H1 (cell line): ENCODE data around the gene SORL1-AS1.
A peak's percentile ranks its signal among the peaks of the same experiment; 100 is the strongest.

Source experiments
- CTCF ChIA-PET: fragments of 300-600 bp; sonication (Branson Sonifier 250); formaldehyde crosslinking; loops from one replicate; lab custom pipeline; 2021; ENCODE audit not compliant: partially characterized antibody; lab: Charles Lee
- POLR2A ChIA-PET: fragments of 300-600 bp; sonication (Branson Sonifier 250); formaldehyde crosslinking; loops from one replicate; lab custom pipeline; 2021; ENCODE audit warnings: inconsistent platforms; ENCODE audit not compliant: partially characterized antibody; lab: Charles Lee
- DNase-seq, 2 experiments: peaks; one replicate each; pipeline versions ENCODE4 v3.0.0 to v3.0.0-alpha.2; 2010 to 2022; ENCODE audit warnings: low spot score in 2 of 2, low read depth in 1 of 2, mixed read lengths in 1 of 2
- FAIRE-seq: peaks from 2 replicates; lab custom pipeline; 2011; peaks lifted over from hg19 to GRCh38; lab: Jason Lieb, UNC
- H2AFZ ChIP-seq: 2 replicates; pipeline ENCODE4 v1.8.1; 2012; ENCODE audit warnings: low read length, inconsistent platforms
- H2AK5ac ChIP-seq: 2 replicates; pipeline ENCODE4 v1.6.1; 2013; ENCODE audit warnings: low read depth, low read length
- H2BK120ac ChIP-seq: replicated peaks from 2 replicates; pipeline ENCODE3; 2013; ENCODE audit warnings: low read depth, low read length, inconsistent platforms
- H2BK12ac ChIP-seq: 2 replicates; pipeline ENCODE4 v1.6.1; 2013; ENCODE audit warnings: low read depth, low read length
- H2BK15ac ChIP-seq: 2 replicates; pipeline ENCODE4 v1.6.1; 2013; ENCODE audit warnings: low read length
- H2BK20ac ChIP-seq: 2 replicates; pipeline ENCODE4 v1.6.1; 2013; ENCODE audit warnings: low read length
- H2BK5ac ChIP-seq: 2 replicates; pipeline ENCODE4 v1.6.1; 2013; ENCODE audit warnings: low read depth, low read length
- H3K14ac ChIP-seq: 2 replicates; pipeline ENCODE4 v1.6.1; 2013; ENCODE audit warnings: inconsistent platforms; ENCODE audit not compliant: insufficient read length
- H3K18ac ChIP-seq: 2 replicates; pipeline ENCODE4 v1.6.1; 2013; ENCODE audit warnings: low read length; ENCODE audit errors: extremely low read depth
- H3K23ac ChIP-seq: 2 replicates; pipeline ENCODE4 v1.6.1; 2013; ENCODE audit warnings: inconsistent platforms; ENCODE audit not compliant: insufficient read length
- H3K23me2 ChIP-seq: 2 replicates; pipeline ENCODE4 v1.6.1; 2013; ENCODE audit warnings: low read depth, low read length
- H3K27ac ChIP-seq: 2 replicates; pipeline ENCODE4 v1.6.1; 2011; ENCODE audit warnings: low read depth, low read length, inconsistent platforms
- H3K27me3 ChIP-seq, 4 experiments: replicated peaks in 1 of 4; 1 replicate in 1 of 4; 2 replicates in 3 of 4; pipeline versions ENCODE4 v1.6.1 to v1.8.1; 2011 to 2013; ENCODE audit warnings: low read length in 3 of 4, mild to moderate bottlenecking in 3 of 4, inconsistent platforms in 2 of 4, mixed read lengths in 2 of 4, moderate library complexity in 1 of 4; ENCODE audit not compliant: control insufficient read depth in 3 of 4, insufficient read depth in 3 of 4; ENCODE audit errors: extremely low read depth in 1 of 4
- H3K36me3 ChIP-seq, 4 experiments: 2 replicates each; pipeline versions ENCODE4 v1.6.1 to v1.8.1; 2011 to 2013; ENCODE audit warnings: mild to moderate bottlenecking in 4 of 4, low read length in 3 of 4, moderate library complexity in 2 of 4, control low read depth in 1 of 4, inconsistent platforms in 1 of 4; ENCODE audit not compliant: insufficient read depth in 4 of 4, control insufficient read depth in 2 of 4
- H3K4ac ChIP-seq: replicated peaks from 2 replicates; pipeline ENCODE3; 2013; ENCODE audit warnings: low read length, low read depth, mixed read lengths, inconsistent platforms; ENCODE audit not compliant: insufficient read length
- H3K4me1 ChIP-seq, 4 experiments: replicated peaks in 1 of 4; 1 replicate in 1 of 4; 2 replicates in 3 of 4; pipeline versions ENCODE4 v1.6.1 to v1.8.1; 2011 to 2013; ENCODE audit warnings: low read length in 3 of 4, inconsistent platforms in 2 of 4, mixed read lengths in 1 of 4; ENCODE audit not compliant: insufficient read depth in 4 of 4, control insufficient read depth in 3 of 4
- H3K4me2 ChIP-seq, 2 experiments: 2 replicates each; pipeline versions ENCODE4 v1.6.1 to v1.8.1; 2011 to 2013; ENCODE audit warnings: low read depth in 2 of 2, low read length in 2 of 2, control low read depth in 1 of 2, inconsistent platforms in 1 of 2, mild to moderate bottlenecking in 1 of 2; ENCODE audit not compliant: insufficient read depth in 1 of 2
- H3K4me3 ChIP-seq, 4 experiments: fragments of 200-600, 300-600 bp in 1 of 4; sonication (generic), shearing (Covaris generic), sonication (Bioruptor Twin) in 1 of 4; 2 replicates each; pipeline versions ENCODE4 v1.5.1 to v1.8.1; 2011 to 2016; ENCODE audit warnings: low read length in 4 of 4, low read depth in 3 of 4, control low read depth in 2 of 4, inconsistent platforms in 2 of 4, mild to moderate bottlenecking in 2 of 4, mixed read lengths in 1 of 4, moderate library complexity in 1 of 4; ENCODE audit not compliant: insufficient read depth in 2 of 4; ENCODE audit errors: extremely low read depth in 1 of 4
- H3K56ac ChIP-seq: replicated peaks from 2 replicates; pipeline ENCODE3; 2013; ENCODE audit warnings: low read depth, mild to moderate bottlenecking, mixed read lengths, low read length, inconsistent platforms; ENCODE audit not compliant: insufficient read length
- H3K79me1 ChIP-seq: 2 replicates; pipeline ENCODE4 v1.6.1; 2013; ENCODE audit warnings: low read depth, low read length, control low read depth
- H3K79me2 ChIP-seq, 2 experiments: 2 replicates each; pipeline versions ENCODE4 v1.6.1 to v1.8.1; 2012 to 2013; ENCODE audit warnings: low read length in 2 of 2, mild to moderate bottlenecking in 2 of 2, inconsistent platforms in 1 of 2; ENCODE audit not compliant: insufficient read depth in 2 of 2, control insufficient read depth in 1 of 2
- H3K9ac ChIP-seq, 4 experiments: replicated peaks in 1 of 4; 1 replicate in 1 of 4; 2 replicates in 3 of 4; pipeline versions ENCODE4 v1.6.1 to v1.8.1; 2011 to 2013; ENCODE audit warnings: low read depth in 3 of 4, low read length in 3 of 4, control low read depth in 2 of 4, mild to moderate bottlenecking in 2 of 4, moderate library complexity in 2 of 4, inconsistent platforms in 1 of 4; ENCODE audit errors: extremely low read depth in 1 of 4
- H3K9me3 ChIP-seq, 2 experiments: 2 replicates each; pipeline versions ENCODE4 v1.6.1 to v1.8.1; 2012 to 2013; ENCODE audit warnings: mild to moderate bottlenecking in 2 of 2, moderate library complexity in 2 of 2, control low read depth in 1 of 2, inconsistent platforms in 1 of 2, low read depth in 1 of 2, low read length in 1 of 2, mixed read lengths in 1 of 2; ENCODE audit not compliant: insufficient read depth in 2 of 2
- H4K20me1 ChIP-seq, 2 experiments: replicated peaks in 1 of 2; 2 replicates each; pipeline versions ENCODE3 to v1.8.1; 2011 to 2013; ENCODE audit warnings: inconsistent platforms in 2 of 2, low read length in 2 of 2, mild to moderate bottlenecking in 1 of 2; ENCODE audit not compliant: insufficient read depth in 2 of 2, control insufficient read depth in 1 of 2
- H4K5ac ChIP-seq: 2 replicates; pipeline ENCODE4 v1.6.1; 2013; ENCODE audit warnings: low read length, low read depth, mixed read lengths, inconsistent platforms; ENCODE audit not compliant: insufficient read length
- H4K8ac ChIP-seq: 2 replicates; pipeline ENCODE4 v1.8.0; 2013; ENCODE audit warnings: mild to moderate bottlenecking, moderate library complexity, low read length, inconsistent platforms; ENCODE audit not compliant: insufficient read depth; ENCODE audit errors: extremely low read depth
- H4K91ac ChIP-seq: replicated peaks from 2 replicates; pipeline ENCODE3; 2013; ENCODE audit warnings: low read length, mixed read lengths, inconsistent platforms; ENCODE audit not compliant: insufficient read length
- KDM1A ChIP-seq: fragments of 200-600, 300-600 bp; sonication (generic); IDR thresholded peaks from 2 replicates; pipeline ENCODE4 v1.7.1; 2016; ENCODE audit warnings: mild to moderate bottlenecking, low read length, borderline replicate concordance
- KDM4A ChIP-seq: IDR thresholded peaks from one replicate; pipeline ENCODE4 v1.7.1; 2012; ENCODE audit warnings: low read depth, mild to moderate bottlenecking, moderate library complexity, low read length, inconsistent platforms; ENCODE audit not compliant: severe bottlenecking
- SIRT6 ChIP-seq: IDR thresholded peaks from one replicate; pipeline ENCODE4 v1.7.1; 2012; ENCODE audit warnings: low read length, inconsistent platforms
- TBP ChIP-seq: IDR thresholded peaks from 2 replicates; pipeline ENCODE4 v1.6.1; 2011; ENCODE audit warnings: low read depth, low read length, improper control_type of control experiment
- WGBS, 2 experiments: shearing (Covaris generic) in 1 of 2; methylation state at CpG; one replicate each; pipeline versions ENCODE4 v1.1.6 to v1.1.7; 2013 to 2015; ENCODE audit warnings: low lambda C conversion rate in 2 of 2, mixed read lengths in 2 of 2, inconsistent platforms in 1 of 2, low coverage in 1 of 2, missing lambda C conversion rate in 1 of 2; ENCODE audit not compliant: insufficient replicate concordance in 2 of 2, insufficient coverage in 1 of 2, insufficient read length in 1 of 2; ENCODE audit errors: extremely low coverage in 1 of 2, missing lambda C conversion rate in 1 of 2; 5-methylcytosine and 5-hydroxymethylcytosine counted together

SORL1-AS1 gene

GRCh38 chr11:121391914-121392313, 60.9 kb downstream of the SORL1-AS1 start:
- ChIA-PET POLR2A (no interaction called here), CTCF (interaction anchor here (2.9 kb wide), 1 partner anchor 12 kb away, joined by 13 read pairs; no protein-coding TSS in a partner anchor)
- Histone ChIP-seq H3K23ac (no peak overlapping the region), H3K9ac (no peak overlapping the region), H3K79me2 (no peaks in the 10 kb centered on the region), H3K27me3 (no peaks in the 10 kb centered on the region), H2AK5ac (no peak overlapping the region), H3K56ac (no peak overlapping the region), H2BK20ac (no peak overlapping the region), H3K18ac (0 out of 2 replicates have a peak overlapping the region, but pooled peaks have one; percentile 25), H3K27ac (no peak overlapping the region), H3K36me3 (no peaks in the 10 kb centered on the region), H3K23me2 (no peaks in the 10 kb centered on the region), H4K5ac (no peak overlapping the region), H3K9me3 (no peaks in the 10 kb centered on the region; a peak in 1 of 4 replicates), H3K4ac (no peak overlapping the region), H3K79me1 (no peaks in the 10 kb centered on the region), H2AFZ (no peak overlapping the region), H4K8ac (no peak overlapping the region), H2BK120ac (no peak overlapping the region), H3K14ac (no peak overlapping the region), H3K4me3 (no peak overlapping the region), H2BK5ac (no peak overlapping the region), H3K4me2 (no peak overlapping the region), H4K20me1 (no peaks in the 10 kb centered on the region), H2BK15ac (peak overlapping the region; percentile 88; the same call in 1 of the 2 replicates), H3K4me1 (peaks cover 5 to 11% (median 9%) of the 10 kb centered on the region in 4 experiments; a peak in 6 of 7 replicates), H4K91ac (no peak overlapping the region), H2BK12ac (no peak overlapping the region)
- FAIRE-seq = no peak
- TF ChIP-seq KDM4A (no peak), KDM1A (no peak), SIRT6 (no peak), TBP (no peak)
- no peak for DNase-seq
- WGBS, 2 experiments = 74% methylated on average over 7 of the region's 7 CpGs; no CpG with 5 or more reads in 1 of the 2 experiments
